Activated CD4-positive, alpha-beta T cell treated with anti-CD3 and anti-CD28 coated beads, Interleukin-2, amount 10 ng/mL, durations not matched to agents 7 days and 5 days (primary cell): Measurements from ENCODE around the gene GRID2. TPM values are rescaled to one million over a fixed set of nuclear protein-coding genes. Genes with fewer than 3 reads are reported as not detected.

ENCODE experiments used
- CTCF ChIA-PET: fragments of 350-600 bp; sonication (Branson Sonifier 250); formaldehyde crosslinking; loops from one replicate; lab custom pipeline; 2021; ENCODE audit warnings: antibody characterized with exemption; lab: Charles Lee
- POLR2A ChIA-PET: fragments of 350-600 bp; sonication (Branson Sonifier 250); formaldehyde crosslinking; loops from one replicate; lab custom pipeline; 2021; ENCODE audit warnings: antibody characterized with exemption; lab: Charles Lee
- DNase-seq: peaks from one replicate; pipeline ENCODE4 v3.0.0-alpha.2; 2020
- H3K27ac Mint-ChIP-seq: one replicate; pipeline ENCODE4 v1.8.0; 2021; ENCODE audit warnings: mild to moderate bottlenecking, moderate library complexity, mixed read lengths
- H3K27me3 Mint-ChIP-seq: one replicate; pipeline ENCODE4 v1.8.0; 2021; ENCODE audit warnings: mixed read lengths
- H3K36me3 Mint-ChIP-seq: one replicate; pipeline ENCODE4 v1.8.0; 2021; ENCODE audit warnings: low read depth, mixed read lengths
- H3K4me1 Mint-ChIP-seq: one replicate; pipeline ENCODE4 v1.8.0; 2021; ENCODE audit warnings: mixed read lengths
- H3K4me3 Mint-ChIP-seq: one replicate; pipeline ENCODE4 v1.8.0; 2021; ENCODE audit warnings: mild to moderate bottlenecking, moderate library complexity, mixed read lengths
- H3K9me3 Mint-ChIP-seq: one replicate; pipeline ENCODE4 v1.8.0; 2021; ENCODE audit warnings: mixed read lengths
- total RNA-seq, 2 experiments: library from RNA; stranded (reverse); gene quantifications; one replicate each; pipeline ENCODE4 v1.2.3, GENCODE V29; 2021

The GRID2 gene
- total RNA-seq, 2 experiments from 2014 or later, result not detected

GRCh38 chr4:93809773-93810172 lies 1506.0 kb downstream of the GRID2 start:
- Mint-ChIP-seq H3K27me3 (no peaks in the 10 kb centered on the region), H3K4me1 (no peaks in the 10 kb centered on the region), H3K36me3 (no peaks in the 10 kb centered on the region), H3K9me3 (no peaks in the 10 kb centered on the region), H3K4me3 (no peak overlapping the region), H3K27ac (no peak overlapping the region)
- DNase-seq, result no peak
- ChIA-PET POLR2A (no interaction called here), CTCF (no interaction called here)

- H3K27ac Mint-ChIP-seq, result no peak overlapping the region
- no peak for DNase-seq
- ChIA-PET CTCF (no interaction called here), POLR2A (no interaction called here)
- H3K27me3 Mint-ChIP-seq, result no peaks in the 10 kb centered on the region
- H3K9me3 Mint-ChIP-seq, result no peaks in the 10 kb centered on the region
- H3K36me3 Mint-ChIP-seq, result no peaks in the 10 kb centered on the region
- H3K4me1 Mint-ChIP-seq, result no peaks in the 10 kb centered on the region
- no peak overlapping the region for H3K4me3 Mint-ChIP-seq
Measured at GRCh38 chr4:93810340-93810992, 1506.7 kb downstream of the GRID2 start.

GRCh38 chr4:93813092-93813491 lies 1509.3 kb downstream of the GRID2 start:
- no peak overlapping the region for H3K27ac Mint-ChIP-seq
- no peaks in the 10 kb centered on the region for H3K36me3 Mint-ChIP-seq
- no peaks in the 10 kb centered on the region for H3K9me3 Mint-ChIP-seq
- no peak for DNase-seq
- ChIA-PET CTCF (no interaction called here), POLR2A (no interaction called here)
- no peaks in the 10 kb centered on the region for H3K27me3 Mint-ChIP-seq
- no peak overlapping the region for H3K4me3 Mint-ChIP-seq
- H3K4me1 Mint-ChIP-seq, result no peaks in the 10 kb centered on the region

- CTCF ChIA-PET, result no interaction called here
- POLR2A ChIA-PET, result no interaction called here
- Mint-ChIP-seq H3K27me3 (no peaks in the 10 kb centered on the region), H3K27ac (no peak overlapping the region), H3K4me1 (no peaks in the 10 kb centered on the region), H3K4me3 (no peak overlapping the region), H3K9me3 (no peaks in the 10 kb centered on the region), H3K36me3 (no peaks in the 10 kb centered on the region)
- no peak for DNase-seq
Measured at GRCh38 chr4:93814141-93814540, 1510.4 kb downstream of the GRID2 start.

GRCh38 chr4:93814722-93815121 lies 1511.0 kb downstream of the GRID2 start:
- Mint-ChIP-seq H3K27ac (no peak overlapping the region), H3K27me3 (no peaks in the 10 kb centered on the region), H3K4me3 (no peak overlapping the region), H3K4me1 (no peaks in the 10 kb centered on the region), H3K36me3 (no peaks in the 10 kb centered on the region), H3K9me3 (no peaks in the 10 kb centered on the region)
- ChIA-PET POLR2A (no interaction called here), CTCF (no interaction called here)
- no peak for DNase-seq
